ENCODE measurements around the gene TMEM106B.

TMEM106B gene

DNA sequence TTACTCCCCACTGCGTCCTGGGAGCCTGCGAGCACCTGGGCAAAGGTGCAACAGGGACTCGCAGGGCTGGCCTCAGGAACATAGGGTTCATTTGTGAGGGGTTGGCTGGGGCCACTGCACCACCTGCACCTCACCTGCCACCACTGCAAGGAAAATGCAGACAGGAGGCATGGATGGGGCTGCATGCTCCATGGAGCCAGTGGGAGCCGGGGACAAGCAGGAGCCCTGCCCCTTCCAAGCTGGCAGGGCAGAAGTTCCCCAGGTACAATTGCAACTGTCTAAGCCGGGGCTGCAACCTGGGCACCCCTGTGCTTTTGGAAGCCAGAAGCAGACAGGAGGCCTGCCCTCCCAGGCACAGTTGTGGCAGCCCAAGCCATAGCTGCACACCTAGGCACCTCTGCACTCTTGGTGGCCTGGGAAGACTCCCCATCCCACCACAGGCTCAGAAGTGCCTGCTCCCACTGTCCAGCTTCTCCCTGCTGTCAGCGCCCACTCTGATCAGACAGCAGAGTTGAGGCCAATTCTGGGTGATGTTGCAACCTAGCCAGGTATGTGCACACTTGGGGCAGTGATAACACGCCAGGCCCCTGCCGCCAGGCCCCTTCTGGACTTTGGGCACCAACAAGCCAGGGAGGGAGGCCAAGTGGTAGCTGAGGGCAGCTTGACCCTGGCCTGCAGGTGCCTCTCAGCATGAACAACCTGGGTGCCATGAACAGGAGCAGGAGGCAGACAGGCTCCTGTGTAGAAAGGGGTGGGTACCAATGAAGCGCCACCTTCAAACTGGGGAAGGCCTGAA, 58.2 kb downstream of the TMEM106B start:
- DNase-seq (ENCODE audit: insufficient read length) (no peak), FAIRE-seq (no peak)
- TF ChIP-seq TAF1 (IDR thresholded peaks at IDR 0.05; ENCODE audit: borderline replicate concordance, low read depth, low read length) (no peak), POLR2AphosphoS5 (IDR thresholded peaks at IDR 0.05; ENCODE audit: low read depth, low read length) (no peak), POLR2A (IDR thresholded peaks at IDR 0.05; ENCODE audit: low read depth, low read length) (no peak)

DNA sequence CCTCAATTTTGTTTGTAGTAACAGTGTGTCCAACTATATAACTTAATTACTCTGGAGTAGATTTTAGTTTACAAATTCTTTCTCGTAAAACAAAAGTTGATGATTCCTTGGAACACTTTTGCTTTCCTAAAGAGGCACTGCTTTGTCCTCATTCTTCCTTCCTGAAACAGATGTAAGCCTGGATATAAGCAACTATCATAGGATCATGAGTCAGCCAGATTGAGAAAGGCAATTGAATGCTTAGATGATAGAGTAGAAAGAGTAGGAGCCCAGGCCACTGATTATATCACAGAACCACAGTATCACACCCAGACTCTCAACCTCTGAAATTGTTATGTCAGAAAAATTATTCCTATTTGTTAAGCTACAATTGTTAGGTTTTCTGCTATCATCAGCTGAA, 69.9 kb downstream of the TMEM106B start:
- DNase-seq (ENCODE audit: insufficient read length), result no peak
- TF ChIP-seq POLR2AphosphoS5 (IDR thresholded peaks at IDR 0.05; ENCODE audit: low read depth, low read length) (no peak), TAF1 (IDR thresholded peaks at IDR 0.05; ENCODE audit: borderline replicate concordance, low read depth, low read length) (no peak), POLR2A (IDR thresholded peaks at IDR 0.05; ENCODE audit: low read depth, low read length) (no peak)
- FAIRE-seq, result no peak

DNA sequence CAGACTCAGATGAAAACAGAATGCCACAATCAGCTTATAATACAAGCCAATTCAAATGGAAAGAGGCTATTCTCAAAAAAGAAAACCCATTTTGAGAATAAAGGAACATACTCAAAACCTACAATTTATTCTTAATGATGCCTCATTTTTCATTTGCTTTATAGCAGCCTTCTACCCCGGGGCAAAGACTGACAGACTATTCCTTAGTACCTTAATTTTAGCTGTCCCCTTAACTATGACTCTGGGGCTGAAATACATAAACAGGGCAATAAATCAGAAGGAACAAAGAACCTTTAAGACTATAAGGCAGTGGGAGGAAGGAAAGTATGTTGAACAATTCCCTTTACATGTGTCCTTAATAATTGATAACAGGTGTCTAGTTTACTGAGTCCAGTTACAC, 76.8 kb downstream of the TMEM106B start:
- DNase-seq (ENCODE audit: insufficient read length) (no peak), FAIRE-seq (no peak)
- TF ChIP-seq POLR2A (IDR thresholded peaks at IDR 0.05; ENCODE audit: low read depth, low read length) (no peak), POLR2AphosphoS5 (IDR thresholded peaks at IDR 0.05; ENCODE audit: low read depth, low read length) (no peak), TAF1 (IDR thresholded peaks at IDR 0.05; ENCODE audit: borderline replicate concordance, low read depth, low read length) (no peak)

DNA sequence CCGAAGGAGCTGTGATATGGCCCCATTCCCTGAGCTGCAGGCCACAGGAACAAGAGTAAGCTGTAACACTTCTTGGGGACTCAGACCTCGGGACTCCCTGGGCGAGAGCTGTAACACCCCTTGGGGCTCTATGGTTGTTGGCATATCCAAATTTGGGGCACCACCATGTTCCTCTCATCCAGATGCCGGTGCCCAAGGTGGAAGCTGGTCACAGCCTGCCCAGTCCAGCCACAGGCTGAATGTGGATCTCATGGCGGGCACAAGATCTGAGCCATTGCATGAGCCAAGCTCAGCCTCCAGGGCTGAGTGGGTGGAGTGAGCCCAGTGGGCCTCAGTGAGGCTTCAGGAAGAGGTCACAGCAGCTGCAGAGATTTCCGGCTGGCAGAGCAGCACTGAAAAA, 78.9 kb downstream of the TMEM106B start:
- FAIRE-seq, result no peak
- DNase-seq (ENCODE audit: insufficient read length), result no peak
- TF ChIP-seq TAF1 (IDR thresholded peaks at IDR 0.05; ENCODE audit: borderline replicate concordance, low read depth, low read length), result no peak

GRCh38 chr7:12290761-12291160, 79.7 kb downstream of the TMEM106B start:
- DNase-seq (ENCODE audit: insufficient read length) (no peak), FAIRE-seq (no peak)

DNA sequence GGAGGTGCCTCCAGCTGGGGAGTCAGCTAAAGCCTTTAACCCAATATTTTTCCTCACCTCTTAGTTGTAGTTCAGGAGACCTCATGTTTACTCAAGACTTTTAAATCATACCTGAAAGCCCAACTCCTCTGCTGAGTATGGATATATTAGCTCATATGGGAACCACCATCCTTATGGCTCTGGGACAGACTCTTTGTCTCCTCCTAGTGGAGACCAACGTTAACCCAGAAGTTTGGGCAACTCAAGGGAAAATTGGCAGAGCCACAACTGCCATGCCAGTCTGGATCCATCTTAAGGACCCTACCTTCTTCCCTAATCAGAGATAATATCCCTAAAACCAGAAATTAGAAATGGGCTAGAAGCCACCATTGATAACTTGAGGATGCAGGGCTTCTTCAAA, 80.8 kb downstream of the TMEM106B start:
- FAIRE-seq (no peak), DNase-seq (ENCODE audit: insufficient read length) (no peak)
- TF ChIP-seq TAF1 (IDR thresholded peaks at IDR 0.05; ENCODE audit: borderline replicate concordance, low read depth, low read length) (no peak), POLR2A (IDR thresholded peaks at IDR 0.05; ENCODE audit: low read depth, low read length) (no peak), POLR2AphosphoS5 (IDR thresholded peaks at IDR 0.05; ENCODE audit: low read depth, low read length) (no peak)

More at GRCh38 chr7:12290761-12291160, 79.7 kb downstream of the TMEM106B start:
- TF ChIP-seq TAF1 (IDR thresholded peaks at IDR 0.05; ENCODE audit: borderline replicate concordance, low read depth, low read length) (no peak), POLR2A (IDR thresholded peaks at IDR 0.05; ENCODE audit: low read depth, low read length) (no peak), POLR2AphosphoS5 (IDR thresholded peaks at IDR 0.05; ENCODE audit: low read depth, low read length) (no peak)

Data from GM12892 (cell line).